Stimulated activated naive CD8-positive, alpha-beta T cell treated with anti-CD3 and anti-CD28 coated beads, Interleukin-15, Interleukin-2, amounts not matched to agents 100 ng/mL and 50 ng/mL, for 24 hours (primary cell): ENCODE data around the gene MSANTD2.
A peak's percentile ranks its signal among the peaks of the same experiment; 100 is the strongest.

Source experiments
- H3K27ac Mint-ChIP-seq: one replicate; pipeline ENCODE4 v1.8.0; 2021; ENCODE audit warnings: mild to moderate bottlenecking, mixed read lengths
- H3K27me3 Mint-ChIP-seq: one replicate; pipeline ENCODE4 v1.8.0; 2021; ENCODE audit warnings: mixed read lengths
- H3K36me3 Mint-ChIP-seq: one replicate; pipeline ENCODE4 v1.8.0; 2021; ENCODE audit warnings: low read depth, mixed read lengths
- H3K4me1 Mint-ChIP-seq: one replicate; pipeline ENCODE4 v1.8.0; 2021; ENCODE audit warnings: low read depth, mixed read lengths
- H3K4me3 Mint-ChIP-seq: one replicate; pipeline ENCODE4 v1.8.0; 2021; ENCODE audit warnings: mild to moderate bottlenecking, mixed read lengths
- H3K9me3 Mint-ChIP-seq: one replicate; pipeline ENCODE4 v1.8.0; 2021; ENCODE audit warnings: mixed read lengths

Gene MSANTD2

GRCh38 chr11:124756753-124757227, 43.4 kb downstream of the MSANTD2 start:
- Mint-ChIP-seq H3K4me1 (peaks cover 37% of the 10 kb centered on the region), H3K27ac (no peak overlapping the region), H3K4me3 (no peak overlapping the region), H3K27me3 (peaks cover 44% of the 10 kb centered on the region), H3K9me3 (no peaks in the 10 kb centered on the region), H3K36me3 (no peaks in the 10 kb centered on the region)

DNA sequence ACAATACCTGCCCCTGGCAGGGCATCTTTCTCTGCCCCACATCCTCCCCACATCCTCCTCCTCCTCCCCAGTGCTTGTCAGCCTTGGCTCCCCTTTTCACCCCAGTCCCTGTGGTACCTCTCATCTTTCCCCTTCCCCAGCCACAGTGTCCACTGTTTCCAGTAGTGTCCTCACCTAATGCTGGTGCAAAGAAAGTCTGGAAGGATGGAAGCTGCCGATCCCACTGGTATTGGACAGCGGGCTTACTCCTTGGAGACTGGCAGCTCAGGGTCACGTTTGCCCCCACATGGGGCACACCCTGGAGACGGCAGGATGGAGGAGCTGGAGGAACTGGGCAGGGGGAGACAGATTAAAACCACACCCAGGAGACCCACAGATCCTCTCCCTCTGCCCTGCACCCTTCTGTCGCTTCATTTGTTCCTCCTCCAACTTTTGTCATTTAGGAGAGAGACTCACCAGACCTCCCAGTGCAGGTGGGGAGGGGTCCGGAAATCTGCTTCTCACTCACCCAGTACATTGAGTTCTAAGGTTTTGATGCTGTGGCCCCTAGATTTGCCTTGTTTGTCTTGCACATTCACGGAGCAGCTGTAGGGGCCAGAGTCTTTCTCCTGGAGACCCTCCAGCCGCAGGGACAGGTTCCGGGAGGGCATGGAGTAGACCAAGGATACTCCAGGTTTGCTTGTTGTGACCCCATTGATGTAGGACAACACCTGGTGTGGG, 44.0 kb downstream of the MSANTD2 start:
- no peak overlapping the region for H3K4me3 Mint-ChIP-seq
- H3K27ac Mint-ChIP-seq: no peak overlapping the region
- H3K36me3 Mint-ChIP-seq: no peaks in the 10 kb centered on the region
- no peaks in the 10 kb centered on the region for H3K9me3 Mint-ChIP-seq
- peaks cover 42% of the 10 kb centered on the region for H3K27me3 Mint-ChIP-seq
- H3K4me1 Mint-ChIP-seq: peaks cover 31% of the 10 kb centered on the region

DNA sequence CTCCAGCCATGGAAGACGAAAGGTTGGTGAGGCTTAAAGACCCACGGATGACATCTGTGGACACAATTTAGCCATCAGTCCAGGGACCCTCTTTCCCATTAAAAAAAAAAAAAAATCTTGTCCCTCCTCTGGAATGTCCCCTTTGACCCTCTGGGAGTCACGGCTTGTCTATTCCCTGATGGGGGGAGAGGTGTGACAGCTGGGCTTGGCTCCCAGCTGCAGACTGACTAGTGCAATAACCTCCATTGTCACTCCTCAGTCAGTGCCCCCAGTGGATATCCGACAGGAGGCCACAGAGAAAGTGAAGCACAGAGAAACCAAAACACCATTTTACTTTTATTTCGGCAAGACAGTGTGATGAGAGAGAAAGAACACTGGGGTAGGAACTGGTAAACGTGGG, 45.5 kb downstream of the MSANTD2 start:
- Mint-ChIP-seq H3K4me3 (no peak overlapping the region), H3K36me3 (no peaks in the 10 kb centered on the region), H3K27ac (no peak overlapping the region), H3K9me3 (no peaks in the 10 kb centered on the region), H3K4me1 (peaks cover 25% of the 10 kb centered on the region), H3K27me3 (peaks cover 30% of the 10 kb centered on the region)

GRCh38 chr11:124754309-124754708, 45.9 kb downstream of the MSANTD2 start:
- Mint-ChIP-seq H3K27me3 (peaks cover 30% of the 10 kb centered on the region), H3K4me1 (peaks cover 22% of the 10 kb centered on the region), H3K4me3 (no peak overlapping the region), H3K9me3 (no peaks in the 10 kb centered on the region), H3K27ac (no peak overlapping the region), H3K36me3 (no peaks in the 10 kb centered on the region)

DNA sequence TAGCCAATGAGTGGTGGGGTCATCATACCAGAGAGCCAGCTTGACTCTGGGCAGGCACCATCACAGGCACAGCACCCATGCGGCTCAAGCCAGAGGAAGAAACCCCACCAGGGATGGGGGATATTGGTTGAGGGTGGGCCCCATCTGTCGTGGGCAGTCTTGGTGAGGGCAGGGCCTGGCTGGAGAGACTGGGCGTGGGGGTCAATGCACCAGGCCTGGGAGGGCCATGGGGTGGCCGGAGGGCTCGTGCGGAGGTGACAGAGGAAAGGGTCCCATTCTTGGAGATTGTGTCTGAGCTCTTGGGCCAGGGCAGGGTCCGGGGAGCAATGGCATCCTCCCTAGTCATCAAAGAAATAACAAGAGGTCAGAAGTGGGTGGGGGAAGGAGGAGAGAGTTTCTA, 46.6 kb downstream of the MSANTD2 start:
- Mint-ChIP-seq H3K4me3 (no peak overlapping the region), H3K4me1 (peaks cover 22% of the 10 kb centered on the region), H3K27ac (no peak overlapping the region), H3K9me3 (no peaks in the 10 kb centered on the region), H3K36me3 (no peaks in the 10 kb centered on the region), H3K27me3 (peaks cover 25% of the 10 kb centered on the region)

DNA sequence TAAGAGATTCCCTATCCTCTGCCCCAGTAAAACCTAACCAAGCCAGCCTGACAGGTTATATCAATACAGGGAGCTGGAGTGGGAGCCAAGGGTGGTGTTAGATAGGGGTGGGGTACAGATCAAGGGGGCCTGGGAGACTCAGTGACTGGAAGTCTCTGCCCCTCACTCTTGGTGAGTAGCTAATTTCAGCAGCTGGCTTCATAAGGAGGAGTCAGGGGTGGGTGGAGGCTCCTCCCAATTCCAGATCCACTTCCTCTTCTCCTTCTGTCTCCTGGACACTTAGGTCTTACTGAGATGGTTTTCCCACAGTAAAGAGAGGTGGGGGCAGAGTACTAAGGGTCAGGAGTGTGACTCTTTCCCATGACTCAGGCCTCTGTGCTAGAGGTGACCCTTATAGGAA, 47.0 kb downstream of the MSANTD2 start:
- H3K4me3 Mint-ChIP-seq: no peak overlapping the region
- peaks cover 21% of the 10 kb centered on the region for H3K27me3 Mint-ChIP-seq
- H3K27ac Mint-ChIP-seq: no peak overlapping the region
- H3K36me3 Mint-ChIP-seq: no peaks in the 10 kb centered on the region
- H3K4me1 Mint-ChIP-seq: peaks cover 20% of the 10 kb centered on the region
- H3K9me3 Mint-ChIP-seq: no peaks in the 10 kb centered on the region

- Mint-ChIP-seq H3K27ac (peak overlapping the region; percentile 36), H3K4me3 (peak overlapping the region; percentile 47), H3K36me3 (no peaks in the 10 kb centered on the region), H3K9me3 (no peaks in the 10 kb centered on the region), H3K27me3 (peaks cover 16% of the 10 kb centered on the region), H3K4me1 (peaks cover 17% of the 10 kb centered on the region)
Observed at GRCh38 chr11:124752471-124753102, 47.6 kb downstream of the MSANTD2 start.

DNA sequence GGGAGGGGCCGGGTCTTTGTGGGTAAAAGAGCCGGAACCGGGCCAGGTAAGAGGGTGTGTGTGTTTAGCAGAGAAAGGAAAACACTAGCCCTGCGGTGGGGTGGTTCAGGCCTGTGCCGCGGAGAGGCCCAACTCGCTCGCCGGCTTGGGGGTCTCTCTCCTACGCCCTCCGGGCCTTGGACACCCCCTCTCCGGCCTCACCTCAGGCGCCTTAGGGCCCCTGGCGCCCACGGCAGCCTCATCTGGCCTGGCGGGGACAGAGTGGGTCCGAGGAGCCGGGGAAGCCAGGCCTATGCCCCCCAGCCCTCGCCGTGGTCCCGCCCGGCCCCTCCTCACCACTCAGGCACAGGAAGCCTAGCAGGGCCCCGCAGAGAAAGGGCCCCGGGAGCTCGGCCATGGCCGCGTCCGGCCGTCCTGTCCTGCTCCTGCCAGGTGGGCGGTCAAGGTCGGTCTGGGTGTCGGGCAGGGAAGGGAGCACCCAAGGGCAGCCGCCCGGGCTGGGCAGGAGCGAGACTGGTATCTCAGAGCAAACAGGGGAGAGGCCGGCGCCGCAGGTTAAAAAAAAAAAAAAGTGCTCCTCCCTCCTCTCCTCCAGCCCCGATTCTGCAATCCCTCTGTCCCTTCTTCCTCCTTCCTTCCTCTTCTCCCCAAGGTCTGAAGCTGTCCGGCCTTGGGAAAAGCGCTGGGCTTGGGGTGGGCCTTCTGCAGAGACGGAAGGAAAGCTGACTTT, 48.3 kb downstream of the MSANTD2 start, which contains the start of gene VSIG2:
TSS of gene VSIG2 (minus strand) at position 515 of the 730 bp plus-strand sequence. CDS start at position 397, 118 bp downstream.
- Mint-ChIP-seq H3K27me3 (peaks cover 10% of the 10 kb centered on the region), H3K36me3 (no peaks in the 10 kb centered on the region), H3K9me3 (no peaks in the 10 kb centered on the region), H3K4me1 (peaks cover 22% of the 10 kb centered on the region), H3K4me3 (peak within 1 kb of the TSS; percentile 47), H3K27ac (peak within 1 kb of the TSS; percentile 36)

DNA sequence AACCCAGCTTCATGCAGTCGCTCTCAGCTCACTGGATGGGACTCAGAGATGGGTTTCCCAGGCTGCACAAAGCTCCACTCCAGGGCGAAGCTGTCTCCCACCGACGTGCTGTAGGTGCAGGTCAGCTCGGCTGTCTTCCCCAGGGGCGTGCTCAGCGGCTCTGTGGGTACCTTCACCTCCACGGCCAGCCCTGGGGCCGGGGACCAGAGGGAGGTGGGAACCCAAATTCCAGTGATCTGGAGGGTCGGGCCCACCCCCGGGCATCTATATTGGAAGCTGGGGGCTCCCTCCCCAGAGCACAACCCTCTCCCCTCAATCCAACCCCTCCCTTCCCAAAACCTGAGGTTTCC, 48.8 kb downstream of the MSANTD2 start:
- peaks cover 28% of the 10 kb centered on the region for H3K4me1 Mint-ChIP-seq
- H3K27ac Mint-ChIP-seq: no peak overlapping the region
- no peaks in the 10 kb centered on the region for H3K9me3 Mint-ChIP-seq
- peaks cover 5% of the 10 kb centered on the region for H3K27me3 Mint-ChIP-seq
- H3K4me3 Mint-ChIP-seq: no peak overlapping the region
- no peaks in the 10 kb centered on the region for H3K36me3 Mint-ChIP-seq

- Mint-ChIP-seq H3K27ac (no peak overlapping the region), H3K36me3 (no peaks in the 10 kb centered on the region), H3K4me1 (peaks cover 30% of the 10 kb centered on the region), H3K27me3 (no peaks in the 10 kb centered on the region), H3K9me3 (no peaks in the 10 kb centered on the region), H3K4me3 (no peak overlapping the region)
Observed at GRCh38 chr11:124749912-124750311, 50.3 kb downstream of the MSANTD2 start.

DNA sequence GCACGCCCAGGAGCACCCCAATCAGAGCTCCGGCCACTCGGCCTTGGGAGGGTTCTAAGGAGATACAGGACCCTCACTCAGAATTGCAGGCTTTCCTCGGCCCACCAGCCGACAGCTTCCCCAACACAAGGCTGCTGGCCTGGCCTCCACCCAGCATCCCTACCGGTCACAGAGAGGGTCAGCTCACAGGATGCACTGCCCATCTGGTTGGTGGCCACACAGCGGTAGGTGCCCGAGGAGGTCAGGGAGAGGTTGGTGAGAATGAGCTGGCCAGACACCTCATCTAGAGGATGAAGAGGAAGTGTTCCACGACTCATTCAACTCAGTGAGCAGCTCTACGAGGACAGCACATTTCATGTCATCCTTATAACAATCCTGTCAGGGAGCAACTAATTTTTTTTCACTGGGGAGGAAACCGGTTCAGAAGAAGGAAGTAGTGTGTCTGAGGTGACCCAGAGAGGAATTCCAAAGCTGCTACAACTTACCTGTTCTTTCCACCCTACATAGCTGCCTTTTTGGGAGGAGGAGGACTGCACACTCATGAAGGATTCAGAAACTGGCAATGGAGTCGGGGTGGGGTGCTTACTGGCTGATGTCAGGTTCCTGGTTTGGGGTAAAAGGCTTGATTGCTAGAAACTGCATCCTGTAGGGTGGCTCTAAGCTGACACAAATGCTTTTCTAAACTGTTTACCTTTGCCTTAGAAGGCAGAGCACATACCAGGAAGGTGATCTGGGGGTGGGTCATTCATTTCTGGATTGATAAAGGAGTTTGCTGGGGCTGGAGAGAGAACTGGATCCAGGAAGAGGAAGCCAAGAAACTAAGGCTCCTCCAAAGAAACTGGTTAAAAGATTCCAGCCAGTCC, 51.5 kb downstream of the MSANTD2 start:
- Mint-ChIP-seq H3K36me3 (no peaks in the 10 kb centered on the region), H3K9me3 (no peaks in the 10 kb centered on the region), H3K4me1 (peaks cover 30% of the 10 kb centered on the region), H3K27me3 (no peaks in the 10 kb centered on the region), H3K4me3 (no peak overlapping the region), H3K27ac (no peak overlapping the region)

GRCh38 chr11:124748100-124748418, 52.1 kb downstream of the MSANTD2 start:
- Mint-ChIP-seq H3K9me3 (no peaks in the 10 kb centered on the region), H3K36me3 (no peaks in the 10 kb centered on the region), H3K27ac (no peak overlapping the region)

GRCh38 chr11:124747406-124748099, 52.7 kb downstream of the MSANTD2 start:
- H3K36me3 Mint-ChIP-seq: no peaks in the 10 kb centered on the region
- no peak overlapping the region for H3K27ac Mint-ChIP-seq
- H3K4me3 Mint-ChIP-seq: peak overlapping the region; percentile 94
- H3K4me1 Mint-ChIP-seq: peaks cover 30% of the 10 kb centered on the region
- H3K9me3 Mint-ChIP-seq: no peaks in the 10 kb centered on the region
- no peaks in the 10 kb centered on the region for H3K27me3 Mint-ChIP-seq

More at GRCh38 chr11:124748100-124748418, 52.1 kb downstream of the MSANTD2 start:
- no peaks in the 10 kb centered on the region for H3K27me3 Mint-ChIP-seq
- H3K4me3 Mint-ChIP-seq: no peak overlapping the region
- peaks cover 30% of the 10 kb centered on the region for H3K4me1 Mint-ChIP-seq

GRCh38 chr11:124746621-124747243, 53.5 kb downstream of the MSANTD2 start:
- peaks cover 30% of the 10 kb centered on the region for H3K4me1 Mint-ChIP-seq
- no peaks in the 10 kb centered on the region for H3K36me3 Mint-ChIP-seq
- H3K4me3 Mint-ChIP-seq: peak overlapping the region; percentile 94
- no peaks in the 10 kb centered on the region for H3K27me3 Mint-ChIP-seq
- peak overlapping the region; percentile 89 for H3K27ac Mint-ChIP-seq
- no peaks in the 10 kb centered on the region for H3K9me3 Mint-ChIP-seq
